HL-60 (cell line): ENCODE measurements around the gene MAP4K5.

Experiments used
- DNase-seq, 2 experiments: peaks; one replicate each; pipeline ENCODE4 v3.0.0-alpha.2; 2010 to 2020; ENCODE audit warnings: low read depth in 1 of 2, low spot score in 1 of 2
- H3K27ac ChIP-seq: fragments of 250-450 bp; sonication (Bioruptor Pico); replicated peaks from 2 replicates; pipeline ENCODE4 v1.5.1; 2020; ENCODE audit warnings: mild to moderate bottlenecking, moderate library complexity
- H3K27me3 ChIP-seq: fragments of 250-450 bp; sonication (Bioruptor Pico); 2 replicates; pipeline ENCODE4 v1.5.1; 2021; ENCODE audit warnings: mild to moderate bottlenecking, moderate library complexity; ENCODE audit not compliant: insufficient read depth, poor library complexity, severe bottlenecking
- H3K4me3 ChIP-seq: replicated peaks from 2 replicates; pipeline ENCODE4 v1.5.1; 2011; ENCODE audit warnings: mild to moderate bottlenecking, control low read depth, low read length; ENCODE audit not compliant: insufficient read depth
- GABPA ChIP-seq: IDR thresholded peaks from 2 replicates; pipeline ENCODE4 v1.6.1; 2012; ENCODE audit warnings: low read depth
- POLR2AphosphoS5 ChIP-seq: IDR thresholded peaks from 2 replicates; pipeline ENCODE4 v1.6.1; 2012; ENCODE audit warnings: low read depth
- REST ChIP-seq: IDR thresholded peaks from 2 replicates; pipeline ENCODE4 v1.6.1; 2012; ENCODE audit warnings: low read depth; ENCODE audit not compliant: insufficient replicate concordance
- SPI1 ChIP-seq: IDR thresholded peaks from 2 replicates; pipeline ENCODE4 v1.6.1; 2012; ENCODE audit warnings: low read depth, mild to moderate bottlenecking, borderline replicate concordance
- TF ChIP-seq, protein P1 (sequence below): IDR thresholded peaks from one replicate; pipeline ENCODE4 v1.5.1; 2011; ENCODE audit warnings: low read length, control low read depth, inconsistent platforms; ENCODE audit not compliant: insufficient read depth

MAP4K5 gene

GRCh38 chr14:50497351-50497750 lies 35.0 kb downstream of the MAP4K5 start:
- no peak overlapping the region for H3K4me3 ChIP-seq
- H3K27ac ChIP-seq = no peak overlapping the region
- no peak for DNase-seq
- TF ChIP-seq POLR2AphosphoS5 = no peak
- no peak for TF ChIP-seq SPI1
- TF ChIP-seq, protein P1, sequence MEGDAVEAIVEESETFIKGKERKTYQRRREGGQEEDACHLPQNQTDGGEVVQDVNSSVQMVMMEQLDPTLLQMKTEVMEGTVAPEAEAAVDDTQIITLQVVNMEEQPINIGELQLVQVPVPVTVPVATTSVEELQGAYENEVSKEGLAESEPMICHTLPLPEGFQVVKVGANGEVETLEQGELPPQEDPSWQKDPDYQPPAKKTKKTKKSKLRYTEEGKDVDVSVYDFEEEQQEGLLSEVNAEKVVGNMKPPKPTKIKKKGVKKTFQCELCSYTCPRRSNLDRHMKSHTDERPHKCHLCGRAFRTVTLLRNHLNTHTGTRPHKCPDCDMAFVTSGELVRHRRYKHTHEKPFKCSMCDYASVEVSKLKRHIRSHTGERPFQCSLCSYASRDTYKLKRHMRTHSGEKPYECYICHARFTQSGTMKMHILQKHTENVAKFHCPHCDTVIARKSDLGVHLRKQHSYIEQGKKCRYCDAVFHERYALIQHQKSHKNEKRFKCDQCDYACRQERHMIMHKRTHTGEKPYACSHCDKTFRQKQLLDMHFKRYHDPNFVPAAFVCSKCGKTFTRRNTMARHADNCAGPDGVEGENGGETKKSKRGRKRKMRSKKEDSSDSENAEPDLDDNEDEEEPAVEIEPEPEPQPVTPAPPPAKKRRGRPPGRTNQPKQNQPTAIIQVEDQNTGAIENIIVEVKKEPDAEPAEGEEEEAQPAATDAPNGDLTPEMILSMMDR = no peak
- no peak for TF ChIP-seq GABPA
- no peak for TF ChIP-seq REST
- H3K27me3 ChIP-seq = no peaks in the 10 kb centered on the region

DNA sequence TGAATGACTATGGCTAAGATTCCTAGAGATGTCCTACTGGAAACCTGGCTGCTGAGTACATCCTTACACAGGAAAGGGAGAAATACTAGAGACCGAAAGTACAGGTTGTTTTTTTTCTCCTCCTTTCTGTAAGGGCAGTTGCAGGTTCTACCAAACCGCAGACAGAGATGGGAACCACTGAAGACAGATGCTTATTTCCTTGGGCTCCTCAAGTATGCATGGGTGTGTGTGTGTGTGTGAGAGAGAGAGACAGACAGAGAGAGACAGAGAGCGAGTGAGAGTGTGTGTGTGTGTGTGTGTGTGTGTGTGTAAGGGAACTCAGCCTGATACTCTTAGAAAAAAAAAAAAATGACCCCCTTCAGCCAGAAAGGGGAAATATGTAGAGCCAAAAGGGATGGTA lies 42.5 kb downstream of the MAP4K5 start:
- no peak overlapping the region for H3K4me3 ChIP-seq
- DNase-seq = no peak
- H3K27me3 ChIP-seq = no peaks in the 10 kb centered on the region
- TF ChIP-seq POLR2AphosphoS5 (no peak), SPI1 (no peak)
- no peak overlapping the region for H3K27ac ChIP-seq

- no peaks in the 10 kb centered on the region for H3K27me3 ChIP-seq
- no peak for DNase-seq
- no peak for TF ChIP-seq POLR2AphosphoS5
- TF ChIP-seq REST = no peak
- no peak for TF ChIP-seq SPI1
- TF ChIP-seq, protein P1 = no peak
- TF ChIP-seq GABPA = no peak
- no peak overlapping the region for H3K4me3 ChIP-seq
- no peak overlapping the region for H3K27ac ChIP-seq
Measured at GRCh38 chr14:50488521-50488920, 43.8 kb downstream of the MAP4K5 start.

DNA sequence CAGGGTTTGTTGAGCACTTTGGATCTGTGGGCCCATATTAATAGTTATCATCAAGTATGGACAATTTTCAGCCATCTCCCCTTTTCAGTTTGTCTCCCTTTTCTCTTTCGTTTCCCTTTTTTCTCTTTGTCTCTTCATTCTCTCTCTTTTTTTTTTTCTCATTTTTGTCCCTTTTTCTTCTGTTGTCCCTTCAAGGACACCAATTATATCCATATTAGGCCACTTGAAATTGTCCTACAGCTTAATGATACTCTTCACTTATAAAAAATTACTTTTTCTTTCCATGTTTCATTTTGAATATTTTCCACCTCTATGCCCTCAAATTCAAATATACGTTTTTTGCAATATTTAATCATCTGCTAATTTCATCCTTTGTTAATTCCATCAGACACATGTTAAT lies 53.3 kb downstream of the MAP4K5 start:
- Histone ChIP-seq H3K27me3 (no peaks in the 10 kb centered on the region), H3K27ac (no peak overlapping the region), H3K4me3 (no peak overlapping the region)
- TF ChIP-seq SPI1 (no peak), POLR2AphosphoS5 (no peak), GABPA (no peak), REST (no peak)
- TF ChIP-seq, protein P1 = no peak
- no peak for DNase-seq
